HG03342 (cell line): ENCODE measurements around the gene PRR33.

ENCODE experiments used
- ATAC-seq: cut with Tn5 transposase; IDR thresholded peaks from one replicate; pipeline ENCODE4 v1.9.1; 2021; ENCODE audit warnings: mild to moderate bottlenecking, moderate library complexity; ENCODE audit not compliant: unreplicated experiment

Gene PRR33

GRCh38 chr11:1852271-1852876, 39.3 kb downstream of the PRR33 start:
- no peak for ATAC-seq

DNA sequence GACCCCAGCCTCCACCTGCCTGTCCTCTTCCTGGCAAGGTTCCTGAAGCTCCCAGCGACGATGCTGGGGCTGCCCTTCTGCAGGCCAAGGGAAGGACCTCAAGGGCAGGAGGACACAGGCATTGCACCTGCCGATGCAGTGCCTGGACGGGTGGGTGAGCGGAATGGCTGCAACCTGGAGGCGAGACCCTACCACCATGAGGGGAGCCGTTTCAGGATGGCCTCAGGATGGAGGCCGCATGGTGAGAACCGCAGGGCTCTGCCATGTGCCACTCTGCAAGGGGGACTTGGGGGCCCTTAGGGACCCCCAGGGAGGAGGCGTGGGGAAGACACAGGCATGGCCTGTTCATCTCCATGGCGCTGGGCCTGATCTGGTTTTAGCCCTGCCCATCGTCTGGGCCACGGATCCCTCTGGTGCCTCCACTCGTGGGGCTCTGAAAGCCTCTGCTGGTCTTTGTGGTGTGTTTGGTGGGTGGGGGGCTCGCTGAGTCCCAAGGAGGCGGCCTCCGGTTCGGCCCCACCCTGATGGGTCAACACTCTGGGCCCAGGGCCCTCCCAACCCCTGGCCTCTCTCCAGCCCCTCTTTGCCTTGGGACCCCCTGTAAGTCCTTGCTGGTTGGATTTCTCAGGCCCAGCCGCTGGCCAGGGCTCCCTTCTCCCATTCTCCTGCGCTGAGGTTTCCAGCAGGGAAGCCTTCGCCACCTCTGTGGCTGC, 40.1 kb downstream of the PRR33 start:
- ATAC-seq = no peak

DNA sequence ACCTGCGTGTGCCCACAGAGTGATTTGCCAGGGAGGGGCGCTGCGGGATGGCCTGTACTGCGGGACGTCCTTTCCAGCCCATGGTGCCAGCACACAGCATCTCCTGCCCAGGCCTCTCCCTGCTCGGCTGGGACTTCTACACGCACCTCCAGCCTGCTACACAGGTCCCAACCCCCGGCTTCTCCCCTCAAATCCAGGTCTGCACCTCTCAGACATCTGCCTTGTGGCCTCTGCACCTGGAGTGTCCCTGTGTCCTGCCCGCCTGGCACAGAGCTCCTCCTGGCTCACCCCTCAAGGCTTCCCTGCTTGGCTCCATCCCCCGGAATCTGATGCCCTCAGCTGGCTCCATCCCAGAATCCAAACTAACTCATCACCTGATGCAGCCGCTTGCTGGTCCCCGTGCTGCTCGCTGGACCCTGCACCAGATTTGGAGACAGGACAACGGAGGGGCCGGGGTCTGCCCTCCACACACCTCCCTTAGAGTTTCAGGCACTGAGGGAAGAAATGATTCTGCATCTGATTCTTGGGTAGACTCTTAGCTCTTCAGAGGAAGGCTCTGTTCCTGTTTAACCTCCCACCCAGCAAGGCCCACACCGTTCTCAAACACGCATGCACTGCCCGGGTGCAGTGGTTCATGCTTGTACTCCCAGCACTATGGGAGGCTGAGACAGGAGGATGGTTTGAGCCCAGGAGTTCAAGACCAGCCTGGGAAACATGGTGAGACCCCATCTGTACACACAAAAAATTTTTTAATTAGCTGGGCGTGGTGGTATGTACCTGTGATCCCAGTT, 42.9 kb downstream of the PRR33 start:
- no peak for ATAC-seq

GRCh38 chr11:1847926-1848639, 43.6 kb downstream of the PRR33 start:
- ATAC-seq = no peak

- ATAC-seq = no peak
Observed at GRCh38 chr11:1847006-1847735, 44.5 kb downstream of the PRR33 start.

DNA sequence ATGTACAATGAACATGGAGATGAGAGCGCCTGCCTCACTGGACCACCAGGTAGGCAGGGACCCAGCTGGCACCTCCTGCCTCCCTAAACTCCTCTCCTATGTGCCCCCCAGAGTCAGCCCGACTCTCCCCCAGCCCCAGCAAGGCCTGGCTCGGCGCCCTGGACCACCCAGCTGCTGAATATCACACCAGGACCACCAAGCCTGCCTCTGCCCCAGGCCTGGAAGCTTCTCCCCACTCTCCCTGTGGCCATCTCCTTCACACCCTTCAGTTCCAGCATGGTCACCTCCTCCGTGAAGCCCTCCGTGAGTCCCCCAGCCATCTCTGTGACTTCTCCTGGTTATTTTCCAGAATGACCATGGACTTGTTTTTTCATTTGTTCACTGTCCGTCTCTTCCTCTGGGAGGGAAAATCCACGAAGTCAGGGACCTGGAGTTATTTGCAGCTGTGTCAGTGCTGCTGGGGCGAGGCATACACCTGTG, 45.2 kb downstream of the PRR33 start:
- ATAC-seq = no peak

DNA sequence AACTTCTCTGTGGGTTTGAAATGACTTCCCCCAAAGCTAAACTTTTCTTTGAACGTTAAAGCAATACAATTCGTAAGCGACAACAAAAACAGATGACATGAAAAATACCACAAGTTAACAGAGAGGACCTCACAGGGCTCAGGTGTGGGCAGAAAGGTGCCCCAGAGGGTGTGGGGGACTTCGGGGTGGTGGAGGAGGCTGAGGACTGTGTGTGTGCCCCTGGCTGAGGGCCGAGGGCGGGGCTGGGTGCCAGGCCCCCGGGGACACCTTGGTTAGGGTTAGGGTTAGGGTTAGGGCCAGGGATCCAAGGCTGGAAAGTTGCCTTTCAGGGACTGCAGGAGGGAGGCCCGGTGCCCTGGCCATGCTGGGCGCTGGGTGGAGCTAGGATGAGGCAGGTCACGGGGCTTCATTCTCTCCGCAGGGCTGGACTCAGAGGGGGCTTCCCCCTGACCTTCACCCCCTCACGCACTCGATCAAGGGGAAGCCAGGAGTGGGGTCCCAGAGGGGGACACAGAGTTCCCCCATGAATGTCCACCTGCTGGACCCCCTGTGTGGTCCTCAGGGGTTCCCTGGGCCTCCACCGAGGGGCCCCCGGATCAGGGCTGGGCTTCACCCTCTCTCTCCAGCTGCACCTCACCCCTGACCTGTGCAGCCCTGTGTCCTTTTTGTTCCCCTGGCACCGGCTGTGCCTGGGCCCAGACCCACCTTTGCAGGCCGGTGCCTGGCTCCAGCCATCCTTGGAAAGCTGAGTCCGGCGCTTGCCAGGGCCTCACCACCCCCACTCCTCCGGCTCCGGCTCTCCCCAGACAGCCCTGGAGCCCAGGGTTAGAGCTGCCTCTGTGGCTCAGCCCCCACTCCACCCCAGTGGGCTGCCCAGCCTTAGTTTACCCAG, 45.9 kb downstream of the PRR33 start:
- ATAC-seq = no peak

GRCh38 chr11:1845095-1845429, 46.6 kb downstream of the PRR33 start:
- ATAC-seq = no peak

DNA sequence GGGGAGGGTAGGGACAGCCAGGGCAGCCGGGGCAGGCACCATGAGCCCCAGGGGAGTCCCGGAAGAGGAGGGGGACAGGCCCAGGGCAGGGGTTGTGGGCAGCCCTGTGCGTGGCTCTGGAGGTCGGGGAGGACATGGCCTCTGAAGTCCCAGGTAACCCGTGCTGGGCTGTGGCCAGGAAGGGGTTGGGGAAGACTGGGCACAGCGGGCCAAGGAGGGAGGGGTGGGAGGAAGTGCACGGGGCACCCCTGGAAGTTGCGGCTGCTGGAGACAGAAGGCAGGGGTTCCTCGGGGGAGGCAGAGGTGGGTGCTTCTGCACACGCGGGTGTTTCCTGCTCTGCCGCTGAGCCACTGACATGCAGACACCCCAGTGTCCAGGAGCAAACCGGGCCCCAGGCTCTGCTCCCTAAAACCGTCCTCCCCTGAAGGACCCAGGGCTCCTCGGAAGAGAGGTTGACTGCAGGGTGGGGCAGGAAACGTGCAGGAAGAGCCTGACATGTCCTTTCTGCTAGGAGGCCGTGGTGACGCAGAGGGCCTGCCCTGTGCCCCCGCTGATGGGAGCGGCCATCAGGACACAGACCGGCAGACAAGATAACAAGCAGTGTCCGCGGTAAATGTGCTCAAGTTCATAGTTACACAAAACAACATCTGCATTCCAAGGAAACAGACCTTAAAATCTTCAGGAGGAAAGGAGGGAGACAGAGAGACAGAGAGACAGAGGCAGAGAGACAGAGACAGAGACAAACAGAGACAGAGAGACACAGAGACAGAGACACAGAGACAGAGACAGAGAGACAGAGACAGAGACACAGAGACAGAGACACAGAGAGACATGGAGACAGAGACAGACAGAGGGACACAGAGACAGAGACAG, 47.2 kb downstream of the PRR33 start:
- no peak for ATAC-seq

DNA sequence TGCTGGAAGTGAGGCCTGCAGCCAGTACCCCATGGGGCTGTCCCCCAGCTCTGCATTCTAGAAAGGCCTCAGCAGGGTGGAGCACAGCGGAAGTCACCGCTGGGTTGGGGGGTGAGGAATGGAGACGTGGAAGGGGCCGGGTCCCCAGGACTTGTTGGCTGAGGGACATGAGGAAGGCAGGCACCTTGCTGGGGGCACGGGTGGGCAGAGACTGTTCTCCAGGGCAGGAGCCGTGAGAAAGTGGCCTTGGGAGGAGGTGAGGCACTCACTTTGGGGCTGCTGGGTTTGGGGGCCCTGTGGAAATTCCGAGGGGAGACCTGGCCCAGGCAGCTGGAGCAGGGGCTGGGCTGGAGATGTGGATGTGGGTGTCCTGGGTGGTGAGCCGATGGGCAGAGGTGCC, 47.9 kb downstream of the PRR33 start:
- no peak for ATAC-seq

DNA sequence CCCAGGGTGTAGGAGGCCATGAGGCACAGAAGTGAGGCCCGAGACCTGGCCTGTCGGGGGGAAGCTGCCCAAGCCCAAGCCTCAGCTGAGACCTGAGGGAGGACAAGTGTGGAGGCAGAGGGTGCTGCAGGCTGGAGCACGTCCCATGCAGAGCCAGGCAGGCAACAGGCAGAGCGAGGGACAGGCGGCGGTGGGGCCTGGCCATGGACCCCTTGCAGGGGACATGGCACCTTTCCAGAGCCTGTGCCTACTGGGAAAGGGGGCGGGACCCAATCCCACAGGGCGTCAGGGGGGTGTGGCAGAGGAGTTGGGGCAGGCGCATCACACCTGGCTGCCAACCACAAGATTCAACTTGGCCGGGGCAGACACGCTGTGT, 48.6 kb downstream of the PRR33 start:
- ATAC-seq = no peak

- ATAC-seq = no peak
Observed at GRCh38 chr11:1842149-1843097, 49.3 kb downstream of the PRR33 start.

GRCh38 chr11:1841511-1842148, 50.1 kb downstream of the PRR33 start:
- ATAC-seq = no peak

DNA sequence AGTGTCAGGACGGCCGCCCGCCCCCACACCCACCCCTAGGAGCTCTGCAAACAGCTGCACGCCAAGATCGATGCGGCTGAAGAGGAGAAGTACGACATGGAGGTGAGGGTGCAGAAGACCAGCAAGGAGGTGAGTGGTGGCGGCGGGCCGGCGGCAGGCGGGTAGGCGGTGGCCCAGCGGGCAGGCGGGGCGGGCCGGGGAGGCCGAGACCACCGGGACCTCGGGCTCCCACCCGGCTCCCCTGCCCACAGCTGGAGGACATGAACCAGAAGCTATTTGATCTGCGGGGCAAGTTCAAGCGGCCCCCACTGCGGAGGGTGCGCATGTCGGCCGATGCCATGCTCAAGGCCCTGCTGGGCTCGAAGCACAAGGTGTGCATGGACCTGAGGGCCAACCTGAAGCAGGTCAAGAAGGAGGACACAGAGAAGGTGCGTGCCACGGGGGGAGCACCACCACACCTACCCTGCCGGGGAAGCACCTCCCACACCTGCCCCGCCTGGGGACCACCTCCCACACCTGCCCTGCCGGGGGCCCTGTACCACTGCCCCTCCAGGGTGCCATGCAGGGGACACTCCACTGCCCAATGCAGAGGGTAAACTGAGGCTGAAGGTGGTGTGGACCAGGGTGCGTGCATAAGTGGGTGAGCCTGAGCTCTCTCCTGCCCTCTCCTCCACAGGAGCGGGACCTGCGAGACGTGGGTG, 50.8 kb downstream of the PRR33 start:
- ATAC-seq = no peak

GRCh38 chr11:1839924-1840779, 51.5 kb downstream of the PRR33 start:
- ATAC-seq = no peak
